PC-3 (cell line): ENCODE measurements around the gene YTHDC1. TPM values are rescaled to one million over a fixed set of nuclear protein-coding genes. Genes with fewer than 3 reads are reported as not detected.

Experiments used
- ATAC-seq: fragments of 200-7000 bp; cut with Tn5 transposase; 2 replicates; pipeline ENCODE4 v1.9.1; 2020; ENCODE audit warnings: mild to moderate bottlenecking, moderate library complexity
- BruUV-seq: library from RNA; stranded (reverse); fragments of 400-500 nt; replicated peaks from 2 replicates; lab custom pipeline; 2021; lab: Mats Ljungman, UMichigan
- CTCF ChIA-PET: fragments of 300-600 bp; sonication (Branson Sonifier 250); formaldehyde crosslinking; loops from one replicate; lab custom pipeline; 2022; ENCODE audit warnings: antibody characterized with exemption; lab: Charles Lee
- POLR2A ChIA-PET: fragments of 300-600 bp; sonication (Branson Sonifier 250); formaldehyde crosslinking; loops from one replicate; lab custom pipeline; 2022; ENCODE audit warnings: antibody characterized with exemption; ENCODE audit not compliant: unreplicated experiment; lab: Charles Lee
- DNase-seq: peaks from one replicate; pipeline ENCODE4 v3.0.0-alpha.2; 2015
- H2AFZ ChIP-seq: fragments of 300-600 bp; sonication (generic); 2 replicates; pipeline ENCODE4 v1.6.0; 2016; ENCODE audit warnings: antibody characterized with exemption, low read length
- H3F3A ChIP-seq: fragments of 300-600 bp; sonication (generic); one replicate; pipeline ENCODE4 v1.6.0; 2017; ENCODE audit warnings: antibody characterized with exemption, low read length, control low read depth, mild to moderate bottlenecking; ENCODE audit not compliant: unreplicated experiment
- H3K27ac ChIP-seq: fragments of 300-600 bp; sonication (generic); 2 replicates; pipeline ENCODE4 v1.5.1; 2016; ENCODE audit warnings: mild to moderate bottlenecking, low read length
- H3K27me3 ChIP-seq: fragments of 300-600 bp; sonication (generic); 2 replicates; pipeline ENCODE4 v1.6.1; 2016; ENCODE audit warnings: low read length, mixed read lengths
- H3K36me3 ChIP-seq: fragments of 300-600 bp; sonication (generic); 2 replicates; pipeline ENCODE4 v1.6.1; 2016; ENCODE audit warnings: low read depth, mixed run types, low read length, mixed read lengths
- H3K4me1 ChIP-seq: fragments of 300-600 bp; sonication (generic); 2 replicates; pipeline ENCODE4 v1.5.1; 2016; ENCODE audit warnings: low read length; ENCODE audit not compliant: insufficient read depth
- H3K4me2 ChIP-seq: fragments of 300-600 bp; sonication (generic); 2 replicates; pipeline ENCODE4 v1.6.0; 2016; ENCODE audit warnings: low read length
- H3K4me3 ChIP-seq: fragments of 300-600 bp; sonication (generic); 2 replicates; pipeline ENCODE4 v1.5.1; 2016; ENCODE audit warnings: mild to moderate bottlenecking, low read length, mixed read lengths
- H3K79me2 ChIP-seq: fragments of 300-600 bp; sonication (generic); 2 replicates; pipeline ENCODE4 v1.6.1; 2017; ENCODE audit warnings: low read length, mixed read lengths
- H3K9ac ChIP-seq: fragments of 300-600 bp; sonication (generic); 2 replicates; pipeline ENCODE4 v1.6.0; 2016; ENCODE audit warnings: mild to moderate bottlenecking, low read length
- H3K9me2 ChIP-seq: fragments of 300-600 bp; sonication (generic); replicated peaks from 2 replicates; pipeline ENCODE4 v1.6.1; 2016; ENCODE audit warnings: mixed run types, low read length, mixed read lengths
- H3K9me3 ChIP-seq: fragments of 300-600 bp; sonication (generic); 2 replicates; pipeline ENCODE4 v1.6.1; 2016; ENCODE audit warnings: low read length, mixed read lengths
- H4K20me1 ChIP-seq: fragments of 300-600 bp; sonication (generic); 2 replicates; pipeline ENCODE4 v1.6.1; 2016; ENCODE audit warnings: low read length, mixed read lengths
- CTCF ChIP-seq: fragments of 300-600 bp; sonication (generic); conservative IDR thresholded peaks from 2 replicates; pipeline ENCODE4 v1.5.1; 2017; ENCODE audit warnings: antibody characterized with exemption, low read depth, mild to moderate bottlenecking, low read length
- EZH2 ChIP-seq: fragments of 300-600 bp; sonication (generic); IDR thresholded peaks from one replicate; pipeline ENCODE4 v1.6.1; 2017; ENCODE audit warnings: antibody characterized with exemption, mild to moderate bottlenecking, low read length; ENCODE audit not compliant: unreplicated experiment
- EZH2phosphoT487 ChIP-seq: fragments of 300-600 bp; sonication (generic); IDR thresholded peaks from 2 replicates; pipeline ENCODE4 v1.6.1; 2018; ENCODE audit warnings: mild to moderate bottlenecking, antibody characterized with exemption, low read length, borderline replicate concordance
- intact Hi-C: fragments of 100-400 bp; cut with micrococcal nuclease; formaldehyde crosslinking; loops from 2 replicates; pipeline ENCODE4 v1.9.0; 2023
- total RNA-seq: library from RNA; depleted of rRNA; stranded (reverse); fragments of >200 nt; gene quantifications from 2 replicates; pipeline ENCODE4 v1.2.3, GENCODE V29; 2014

The YTHDC1 gene
- total RNA-seq, 1 experiment from 2014 or later: 55.5 TPM

- TF ChIP-seq CTCF: no peak
- no peak for TF ChIP-seq EZH2phosphoT487
- no peak for TF ChIP-seq EZH2
- BruUV-seq: no TSS peak
- H3K27me3 ChIP-seq: no peaks in the 10 kb centered on the region
- H3K27ac ChIP-seq: no peak overlapping the region
- POLR2A ChIA-PET: no interaction called here
- no peak overlapping the region for H2AFZ ChIP-seq
- H3K4me3 ChIP-seq: no peak overlapping the region
- H3K9me3 ChIP-seq: no peaks in the 10 kb centered on the region
- no peaks in the 10 kb centered on the region for H4K20me1 ChIP-seq
- intact Hi-C loops: loop anchor here (5.0 kb wide), 1 partner anchor 84 kb away; no protein-coding TSS in a partner anchor
- DNase-seq (no peak), ATAC-seq (no peak)
- H3K9me2 ChIP-seq: no peaks in the 10 kb centered on the region
- no peak overlapping the region for H3K4me2 ChIP-seq
- CTCF ChIA-PET: interaction anchor here (0.6 kb wide), 1 partner anchor 34 kb away, joined by 3 read pairs; no protein-coding TSS in a partner anchor
- H3K36me3 ChIP-seq: no peaks in the 10 kb centered on the region
- no peaks in the 10 kb centered on the region for H3K79me2 ChIP-seq
- H3K9ac ChIP-seq: no peak overlapping the region
- H3K4me1 ChIP-seq: peaks cover 17% of the 10 kb centered on the region
- H3F3A ChIP-seq: no peaks in the 10 kb centered on the region
Observed at GRCh38 chr4:68378226-68378625, 28.3 kb upstream of the YTHDC1 start.

- Histone ChIP-seq H3K79me2 (no peaks in the 10 kb centered on the region), H3F3A (no peaks in the 10 kb centered on the region), H3K4me3 (peak overlapping the region; percentile 73), H3K27ac (no peak overlapping the region), H3K4me2 (peak overlapping the region; percentile 88), H3K9me3 (no peaks in the 10 kb centered on the region), H3K27me3 (no peaks in the 10 kb centered on the region), H3K9me2 (no peaks in the 10 kb centered on the region), H3K9ac (no peak overlapping the region), H3K36me3 (no peaks in the 10 kb centered on the region), H2AFZ (peak overlapping the region; percentile 91), H4K20me1 (no peaks in the 10 kb centered on the region), H3K4me1 (peaks cover 25% of the 10 kb centered on the region)
- ATAC-seq: peak; percentile 87
- TF ChIP-seq CTCF (peak; percentile 97), EZH2 (no peak)
- ChIA-PET CTCF (interaction anchor here (0.6 to 1.6 kb wide), 10 partner anchors 14 to 1626 kb away, joined by 3 to 36 read pairs (median 3); no protein-coding TSS in a partner anchor), POLR2A (interaction anchor here (0.6 kb wide), 1 partner anchor 55 kb away, joined by 3 read pairs; no protein-coding TSS in a partner anchor)
- peak; percentile 96 for DNase-seq
- no TSS peak for BruUV-seq
- intact Hi-C loops: loop anchor here (1.0 to 5.0 kb wide), 5 partner anchors 26 to 1241 kb away; partner anchors contain the start of gene YTHDC1
Observed at GRCh38 chr4:68375667-68376559, 26.0 kb upstream of the YTHDC1 start.

DNA sequence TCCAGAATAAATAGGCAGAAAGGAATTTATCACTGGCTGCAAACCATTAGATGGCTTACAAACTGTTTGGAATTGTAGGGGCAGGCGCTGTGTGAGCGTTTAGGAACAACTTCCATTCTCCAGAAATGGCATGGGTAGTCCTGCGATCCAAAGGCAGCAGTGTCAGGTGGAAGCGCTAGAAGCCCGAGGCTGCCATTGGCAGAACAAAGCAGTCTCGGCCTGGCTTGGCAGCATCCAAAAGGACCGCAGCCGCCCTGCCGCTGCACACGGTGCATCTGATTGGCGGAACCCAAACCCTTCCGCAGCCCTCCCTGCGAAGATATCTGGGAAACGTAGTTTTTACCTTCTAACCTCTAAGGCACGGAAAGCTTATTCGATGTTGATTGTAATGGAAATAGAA is 23.6 kb upstream of the YTHDC1 start:
- no peak overlapping the region for H3K4me2 ChIP-seq
- DNase-seq: no peak
- BruUV-seq: no TSS peak
- no peak overlapping the region for H2AFZ ChIP-seq
- H3K4me1 ChIP-seq: peaks cover 32% of the 10 kb centered on the region
- no peaks in the 10 kb centered on the region for H4K20me1 ChIP-seq
- no peaks in the 10 kb centered on the region for H3K36me3 ChIP-seq
- no peaks in the 10 kb centered on the region for H3K27me3 ChIP-seq
- no peak overlapping the region for H3K4me3 ChIP-seq
- no peaks in the 10 kb centered on the region for H3K79me2 ChIP-seq
- TF ChIP-seq CTCF (no peak), EZH2phosphoT487 (no peak), EZH2 (no peak)
- no peak overlapping the region for H3K27ac ChIP-seq
- ChIA-PET CTCF (no interaction called here), POLR2A (no interaction called here)
- ATAC-seq: no peak
- H3F3A ChIP-seq: peaks cover 11% of the 10 kb centered on the region
- H3K9me2 ChIP-seq: no peaks in the 10 kb centered on the region
- no peak overlapping the region for H3K9ac ChIP-seq
- intact Hi-C loops: no loop called here
- no peaks in the 10 kb centered on the region for H3K9me3 ChIP-seq
